Endothelial cell of umbilical vein (primary cell): ENCODE measurements around the gene SPAG16. TPM values are rescaled to one million over a fixed set of nuclear protein-coding genes. Genes with fewer than 3 reads are reported as not detected.

ENCODE experiments used
- BruUV-seq: library from RNA; stranded (reverse); fragments of 400-500 nt; replicated peaks from 2 replicates; lab custom pipeline; 2021; lab: Mats Ljungman, UMichigan
- CTCF ChIA-PET: fragments of 300-600, 350-600 bp; sonication (Branson Sonifier 250); formaldehyde crosslinking; loops from one replicate; lab custom pipeline; 2021; ENCODE audit warnings: antibody characterized with exemption, inconsistent platforms; lab: Charles Lee
- POLR2A ChIA-PET: fragments of 300-600, 350-600 bp; sonication (Branson Sonifier 250); formaldehyde crosslinking; loops from one replicate; lab custom pipeline; 2021; ENCODE audit warnings: antibody characterized with exemption, inconsistent platforms; lab: Charles Lee
- DNase-seq: peaks from one replicate; pipeline ENCODE4 v3.0.0-alpha.2; 2011; ENCODE audit warnings: low read depth, low spot score
- FAIRE-seq: peaks from 2 replicates; lab custom pipeline; 2011; peaks lifted over from hg19 to GRCh38; lab: Jason Lieb, UNC
- H2AFZ ChIP-seq: 2 replicates; pipeline ENCODE4 v1.6.0; 2012; ENCODE audit warnings: low read depth, low read length, control low read depth, inconsistent platforms
- H3K27ac ChIP-seq: 2 replicates; pipeline ENCODE4 v1.5.1; 2011; ENCODE audit warnings: low read depth, mild to moderate bottlenecking, control low read depth, low read length, moderate library complexity; ENCODE audit not compliant: insufficient read depth
- H3K27me3 ChIP-seq, 2 experiments: 2 replicates each; pipeline versions ENCODE4 v1.6.0 to v1.6.1; 2011; ENCODE audit warnings: low read length in 2 of 2, mixed read lengths in 1 of 2; ENCODE audit not compliant: control insufficient read depth in 2 of 2, insufficient read depth in 2 of 2
- H3K36me3 ChIP-seq, 2 experiments: 2 replicates in 1 of 2; 3 replicates in 1 of 2; pipeline ENCODE4 v1.5.1; 2011; ENCODE audit warnings: low read length in 2 of 2, mild to moderate bottlenecking in 1 of 2, moderate library complexity in 1 of 2; ENCODE audit not compliant: control insufficient read depth in 2 of 2, insufficient read depth in 2 of 2; ENCODE audit errors: extremely low read depth in 1 of 2
- H3K4me1 ChIP-seq: 3 replicates; pipeline ENCODE4 v1.5.1; 2011; ENCODE audit warnings: mild to moderate bottlenecking, low read length; ENCODE audit not compliant: control insufficient read depth, insufficient read depth; ENCODE audit errors: extremely low read depth
- H3K4me2 ChIP-seq: 2 replicates; pipeline ENCODE4 v1.6.1; 2011; ENCODE audit warnings: low read length, control low read depth, mixed read lengths; ENCODE audit not compliant: insufficient read depth
- H3K4me3 ChIP-seq, 3 experiments: fragments of 200-600 bp in 1 of 3; sonication (generic), shearing (Covaris generic) in 1 of 3; replicated peaks in 1 of 3; 2 replicates each; pipeline ENCODE4 v1.5.1; 2011 to 2016; ENCODE audit warnings: control low read depth in 3 of 3, low read length in 3 of 3, mild to moderate bottlenecking in 2 of 3, inconsistent platforms in 1 of 3, low read depth in 1 of 3, moderate library complexity in 1 of 3; ENCODE audit not compliant: insufficient read depth in 1 of 3
- H3K79me2 ChIP-seq: 2 replicates; pipeline ENCODE4 v1.6.0; 2012; ENCODE audit warnings: low read length, inconsistent platforms; ENCODE audit not compliant: control insufficient read depth, insufficient read depth
- H3K9ac ChIP-seq: replicated peaks from 2 replicates; pipeline ENCODE3; 2011; ENCODE audit warnings: low read length, control low read depth; ENCODE audit not compliant: insufficient read depth; ENCODE audit errors: extremely low read depth
- H3K9me1 ChIP-seq: replicated peaks from 3 replicates; pipeline ENCODE4 v1.6.0; 2011; ENCODE audit warnings: mild to moderate bottlenecking, low read length; ENCODE audit not compliant: control insufficient read depth, insufficient read depth; ENCODE audit errors: extremely low read depth
- H3K9me3 ChIP-seq: replicated peaks from 2 replicates; pipeline ENCODE4 v1.5.1; 2012; ENCODE audit warnings: low read length, inconsistent platforms; ENCODE audit not compliant: control insufficient read depth, insufficient read depth
- H4K20me1 ChIP-seq: replicated peaks from 2 replicates; pipeline ENCODE3; 2011; ENCODE audit warnings: mild to moderate bottlenecking, low read length; ENCODE audit not compliant: control insufficient read depth, insufficient read depth; ENCODE audit errors: extremely low read depth
- EZH2 ChIP-seq: IDR thresholded peaks from 2 replicates; pipeline ENCODE4 v1.6.1; 2012; ENCODE audit warnings: borderline replicate concordance, low read depth, mild to moderate bottlenecking, moderate library complexity, low read length, inconsistent platforms; ENCODE audit not compliant: severe bottlenecking
- FOS ChIP-seq: IDR thresholded peaks from 2 replicates; pipeline ENCODE4 v1.6.1; 2011; ENCODE audit warnings: mild to moderate bottlenecking, low read length, moderate library complexity, borderline replicate concordance; ENCODE audit not compliant: insufficient read depth
- GATA2 ChIP-seq: IDR thresholded peaks from 2 replicates; pipeline ENCODE4 v1.7.0; 2011; ENCODE audit warnings: low read depth, mild to moderate bottlenecking, moderate library complexity, mixed read lengths, low read length; ENCODE audit not compliant: insufficient read length, insufficient read depth
- JUN ChIP-seq: IDR thresholded peaks from 2 replicates; pipeline ENCODE4 v1.6.1; 2011; ENCODE audit warnings: borderline replicate concordance, low read depth; ENCODE audit not compliant: insufficient read length, insufficient read depth
- MAX ChIP-seq: IDR thresholded peaks from 2 replicates; pipeline ENCODE4 v1.6.1; 2011; ENCODE audit not compliant: insufficient read depth, insufficient read length
- MYC ChIP-seq: IDR thresholded peaks from one replicate; pipeline ENCODE4 v1.6.1; 2011; ENCODE audit warnings: mild to moderate bottlenecking, low read depth, low read length
- POLR2A ChIP-seq: IDR thresholded peaks from 2 replicates; pipeline ENCODE4 v1.6.1; 2012; ENCODE audit warnings: low read depth, mild to moderate bottlenecking, control low read depth, low read length
- POLR2AphosphoS5 ChIP-seq: IDR thresholded peaks from 2 replicates; pipeline ENCODE4 v1.6.1; 2012; ENCODE audit warnings: low read depth, mild to moderate bottlenecking, control low read depth, low read length, moderate library complexity; ENCODE audit not compliant: insufficient read depth
- dilution Hi-C: fragments of 300-500 bp; cut with MboI; formaldehyde crosslinking; loops from one replicate; pipeline ENCODE4 v1.15.0; 2019; ENCODE audit warnings: low sequenced_read_pairs; ENCODE audit not compliant: extremely low pct_ligation_motif_present
- intact Hi-C: fragments of 100-400 bp; cut with micrococcal nuclease; formaldehyde crosslinking; loops from one replicate; pipeline ENCODE4 v1.10.0; 2022
- polyA plus RNA-seq, 4 experiments: library from polyadenylated mRNA; depleted of rRNA in 3 of 4; stranded (reverse) in 3 of 4; unstranded in 1 of 4; fragments of >200 nt; gene quantifications; 2 replicates each; pipeline versions ENCODE4 v1.2.1 to v1.2.3, GENCODE V29; 2011 to 2012; ENCODE audit warnings: missing spikeins in 1 of 4
- total RNA-seq: library from RNA; stranded (reverse); gene quantifications from 2 replicates; pipeline ENCODE4 v1.2.3, GENCODE V29; 2021
- TF ChIP-seq, protein P1 (sequence below), 2 donors: IDR thresholded peaks; 1 replicate in 1 of 2; 2 replicates in 1 of 2; pipeline ENCODE4 v1.5.1; 2011; ENCODE audit warnings: low read length in 2 of 2, mild to moderate bottlenecking in 2 of 2, moderate library complexity in 2 of 2, control low read depth in 1 of 2, inconsistent platforms in 1 of 2, low read depth in 1 of 2; ENCODE audit not compliant: insufficient read depth in 1 of 2; ENCODE audit errors: extremely low read depth in 1 of 2

Gene SPAG16
- total and polyA plus RNA-seq, 2 donors (not counting 3 experiments of a cell fraction or from before 2014, with no cell fraction given): 4.0 to 7.7 TPM

DNA sequence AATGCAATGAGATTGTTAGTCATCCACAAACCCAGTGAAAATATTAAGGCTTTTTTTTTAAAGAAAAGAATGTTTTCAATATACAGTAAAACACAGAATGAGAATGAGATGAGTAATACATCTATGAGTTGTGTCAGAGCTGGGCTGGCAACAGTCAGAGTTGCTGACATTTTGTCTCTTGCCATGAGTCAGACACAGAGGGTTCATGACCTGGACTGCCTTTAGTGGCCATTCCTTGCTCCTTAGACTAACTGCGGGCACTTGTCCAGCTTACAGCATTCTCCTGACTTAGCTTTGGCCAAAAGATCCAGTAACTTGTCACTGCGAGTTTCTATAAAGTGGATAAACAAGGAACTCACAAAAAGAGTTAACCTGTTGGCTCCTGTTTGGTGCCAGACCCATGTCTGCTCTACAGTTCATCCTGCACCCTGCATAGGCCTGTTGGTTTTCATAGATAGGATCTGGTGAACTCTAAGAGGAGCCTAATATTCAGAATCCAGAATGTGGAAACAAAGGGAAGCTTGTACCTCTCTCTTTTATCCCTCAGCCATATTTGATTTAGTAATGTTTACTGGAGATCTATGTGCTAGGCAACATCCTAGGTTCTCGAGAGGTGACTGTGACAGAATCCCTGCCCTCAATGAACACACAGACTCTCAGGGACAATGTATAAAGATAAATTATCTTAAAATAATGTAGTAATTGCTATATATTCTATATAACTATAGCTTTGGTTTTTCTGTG, 735.1 kb downstream of the SPAG16 start:
- no peak overlapping the region for H3K9ac ChIP-seq
- CTCF ChIA-PET: interaction anchor here (1.2 to 2.4 kb wide), 3 partner anchors 11 to 24 kb away, joined by 3 to 10 read pairs (median 5); no protein-coding TSS in a partner anchor
- no TSS peak for BruUV-seq

More for the DNA sequence above, 735.1 kb downstream of the SPAG16 start:
- no peaks in the 10 kb centered on the region for H3K9me3 ChIP-seq
- H3K4me3 ChIP-seq: no peak overlapping the region
- H3K4me1 ChIP-seq: peaks cover 9% of the 10 kb centered on the region
- FAIRE-seq (peak; percentile 91), DNase-seq (peak; percentile 94)
- peak overlapping the region; percentile 26 for H3K4me2 ChIP-seq
- H3K79me2 ChIP-seq: no peaks in the 10 kb centered on the region
- dilution Hi-C loops (no loop called here), intact Hi-C loops (loop anchor here (2.0 kb wide), 1 partner anchor 25 kb away; no protein-coding TSS in a partner anchor)
- no peaks in the 10 kb centered on the region for H4K20me1 ChIP-seq
- H2AFZ ChIP-seq: peak overlapping the region; percentile 32
- no peaks in the 10 kb centered on the region for H3K27me3 ChIP-seq
- no peaks in the 10 kb centered on the region for H3K36me3 ChIP-seq
- peak overlapping the region; percentile 55 for H3K27ac ChIP-seq
- TF ChIP-seq FOS: peak; percentile 99
- peak; percentile 85 for TF ChIP-seq JUN
- no peak for TF ChIP-seq MAX
- TF ChIP-seq EZH2: no peak
- no peak for TF ChIP-seq GATA2
- TF ChIP-seq, protein P1, sequence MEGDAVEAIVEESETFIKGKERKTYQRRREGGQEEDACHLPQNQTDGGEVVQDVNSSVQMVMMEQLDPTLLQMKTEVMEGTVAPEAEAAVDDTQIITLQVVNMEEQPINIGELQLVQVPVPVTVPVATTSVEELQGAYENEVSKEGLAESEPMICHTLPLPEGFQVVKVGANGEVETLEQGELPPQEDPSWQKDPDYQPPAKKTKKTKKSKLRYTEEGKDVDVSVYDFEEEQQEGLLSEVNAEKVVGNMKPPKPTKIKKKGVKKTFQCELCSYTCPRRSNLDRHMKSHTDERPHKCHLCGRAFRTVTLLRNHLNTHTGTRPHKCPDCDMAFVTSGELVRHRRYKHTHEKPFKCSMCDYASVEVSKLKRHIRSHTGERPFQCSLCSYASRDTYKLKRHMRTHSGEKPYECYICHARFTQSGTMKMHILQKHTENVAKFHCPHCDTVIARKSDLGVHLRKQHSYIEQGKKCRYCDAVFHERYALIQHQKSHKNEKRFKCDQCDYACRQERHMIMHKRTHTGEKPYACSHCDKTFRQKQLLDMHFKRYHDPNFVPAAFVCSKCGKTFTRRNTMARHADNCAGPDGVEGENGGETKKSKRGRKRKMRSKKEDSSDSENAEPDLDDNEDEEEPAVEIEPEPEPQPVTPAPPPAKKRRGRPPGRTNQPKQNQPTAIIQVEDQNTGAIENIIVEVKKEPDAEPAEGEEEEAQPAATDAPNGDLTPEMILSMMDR (IDR thresholded peaks at IDR 0.05; ENCODE audit: extremely low read depth in 1 of 2, insufficient read depth in 1 of 2, low read depth in 1 of 2, low read length in 2 of 2): no peak
- no peak for TF ChIP-seq POLR2A
- TF ChIP-seq POLR2AphosphoS5: peak; percentile 66
- TF ChIP-seq MYC: no peak
- POLR2A ChIA-PET: no interaction called here
- no peaks in the 10 kb centered on the region for H3K9me1 ChIP-seq
